ENCODE measurements around the gene ADGRG6.

DNA sequence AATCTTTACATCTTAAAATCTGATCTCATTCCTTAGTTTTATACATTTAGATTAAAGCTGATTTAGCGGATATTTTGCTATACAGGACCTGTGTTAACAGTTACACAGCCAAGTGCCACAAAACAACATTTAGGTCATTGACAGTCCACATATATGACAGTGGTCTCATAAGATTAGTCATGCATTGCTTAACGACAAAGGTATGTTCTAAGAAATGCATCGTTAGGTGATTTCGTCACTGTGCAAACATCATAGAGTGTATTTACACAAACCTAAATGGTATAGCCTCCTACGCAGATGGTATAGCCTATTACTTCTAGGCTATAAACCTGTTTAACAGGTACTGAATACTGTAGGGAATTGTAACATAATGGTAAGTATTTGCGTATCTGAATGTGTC, 21.6 kb downstream of the ADGRG6 start:
- TF ChIP-seq ZNF24 (tag by site-specific recombination; IDR thresholded peaks at IDR 0.05) (peak; percentile 95), ZNF423 (tag by site-specific recombination; IDR thresholded peaks at IDR 0.05) (no peak)
